Hematopoietic multipotent progenitor cell treated with erythropoietin and hydrocortisone succinate and interleukin-3 and kit ligand, for 8 days (in vitro differentiated cells): ENCODE data around the gene CACNA1B.

Experiments used
- DNase-seq: peaks from one replicate; pipeline ENCODE4 v3.0.0-alpha.2; 2015

CACNA1B gene

DNA sequence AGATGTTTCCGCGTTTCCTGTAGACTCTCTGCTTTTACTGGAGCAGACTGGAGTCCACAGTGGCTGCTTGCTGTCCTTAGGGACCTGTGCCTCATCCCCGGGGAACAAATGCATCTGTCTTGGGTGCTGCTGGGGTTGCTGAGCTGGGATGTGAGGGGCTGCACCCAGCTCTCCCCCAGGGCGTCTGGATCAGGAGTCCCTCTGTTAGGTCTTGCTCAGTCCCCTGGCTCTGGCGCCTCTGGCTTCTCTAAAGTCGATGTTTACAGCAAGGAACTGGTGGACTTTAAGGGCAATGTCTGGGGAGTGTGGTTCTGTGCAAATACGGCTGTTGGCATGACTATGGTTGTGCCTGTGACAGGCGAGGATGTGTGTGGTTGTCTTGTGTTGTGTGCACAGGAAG, 91.4 kb downstream of the CACNA1B start:
- DNase-seq: no peak

DNA sequence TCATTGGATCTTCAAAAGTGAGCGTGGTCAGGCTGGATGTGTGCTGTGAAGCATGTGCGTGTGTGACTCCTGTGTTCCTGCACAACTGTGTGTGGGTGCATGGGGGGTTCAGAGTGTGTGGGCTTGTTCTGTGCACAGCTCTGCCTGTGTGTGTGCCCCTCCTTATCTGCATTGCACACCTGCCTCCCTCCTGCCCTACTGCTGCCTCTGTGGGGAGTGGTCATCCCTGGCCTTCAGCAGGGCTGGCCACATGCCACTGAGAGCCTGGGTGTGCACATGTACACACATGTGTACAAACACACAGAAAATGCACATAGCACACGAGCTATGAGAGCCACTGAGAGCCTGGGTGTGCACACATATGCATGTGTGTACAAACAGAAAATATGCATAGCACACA, 92.1 kb downstream of the CACNA1B start:
- DNase-seq: no peak

DNA sequence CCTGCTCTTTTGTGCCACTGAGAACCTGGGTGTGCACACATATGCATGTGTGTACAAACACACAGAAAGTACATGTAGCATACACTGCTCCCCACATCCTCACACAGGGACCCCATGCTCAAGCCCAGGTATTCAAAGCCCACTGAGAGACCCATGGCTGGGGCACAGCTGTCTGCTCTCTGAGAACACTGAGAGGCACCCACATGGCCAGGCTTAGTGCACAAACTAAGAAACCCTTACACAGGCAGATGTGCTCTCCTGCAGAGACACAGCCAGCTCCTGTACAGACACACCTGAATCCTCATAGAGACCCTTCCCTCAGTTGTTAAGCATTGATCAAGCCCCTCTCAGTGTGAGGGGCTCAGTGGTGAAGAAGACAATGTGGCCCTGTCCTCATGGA, 92.5 kb downstream of the CACNA1B start:
- DNase-seq: no peak

DNA sequence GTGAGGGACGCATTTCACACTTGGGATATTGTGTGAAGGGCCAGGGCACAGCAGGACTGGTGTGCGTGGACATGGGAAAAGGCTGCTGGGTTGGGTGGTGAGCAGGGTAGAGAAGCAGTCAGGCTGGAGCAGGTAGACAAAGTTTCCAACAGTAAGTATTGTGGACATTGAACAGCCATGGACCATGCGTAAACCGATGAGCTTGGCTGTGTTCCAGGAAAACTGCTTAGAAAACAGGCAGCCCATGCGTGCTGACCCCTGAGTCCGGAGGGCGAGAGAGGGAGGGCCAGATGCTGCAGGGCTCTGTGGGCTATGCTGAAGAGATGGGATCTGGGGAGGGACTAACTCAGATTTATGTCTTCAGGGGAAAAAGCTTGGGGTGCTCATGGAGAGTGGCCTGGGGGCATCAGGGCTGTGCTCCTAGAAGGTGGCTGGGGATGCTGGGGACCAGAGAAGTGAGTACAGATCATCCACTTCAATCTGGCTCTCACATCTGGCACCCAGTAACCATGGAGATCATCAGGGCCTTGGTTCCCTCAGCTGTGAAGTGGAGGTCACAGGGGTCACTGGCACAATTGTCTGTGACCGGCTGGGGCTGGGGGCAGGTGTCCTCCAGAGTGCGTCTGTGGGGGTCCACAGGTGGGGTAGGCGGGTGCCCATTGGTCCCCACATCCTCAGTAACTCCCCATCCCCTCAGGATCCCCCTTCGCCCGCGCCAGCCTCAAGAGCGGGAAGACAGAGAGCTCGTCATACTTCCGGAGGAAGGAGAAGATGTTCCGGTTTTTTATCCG, 93.3 kb downstream of the CACNA1B start:
- no peak for DNase-seq

DNA sequence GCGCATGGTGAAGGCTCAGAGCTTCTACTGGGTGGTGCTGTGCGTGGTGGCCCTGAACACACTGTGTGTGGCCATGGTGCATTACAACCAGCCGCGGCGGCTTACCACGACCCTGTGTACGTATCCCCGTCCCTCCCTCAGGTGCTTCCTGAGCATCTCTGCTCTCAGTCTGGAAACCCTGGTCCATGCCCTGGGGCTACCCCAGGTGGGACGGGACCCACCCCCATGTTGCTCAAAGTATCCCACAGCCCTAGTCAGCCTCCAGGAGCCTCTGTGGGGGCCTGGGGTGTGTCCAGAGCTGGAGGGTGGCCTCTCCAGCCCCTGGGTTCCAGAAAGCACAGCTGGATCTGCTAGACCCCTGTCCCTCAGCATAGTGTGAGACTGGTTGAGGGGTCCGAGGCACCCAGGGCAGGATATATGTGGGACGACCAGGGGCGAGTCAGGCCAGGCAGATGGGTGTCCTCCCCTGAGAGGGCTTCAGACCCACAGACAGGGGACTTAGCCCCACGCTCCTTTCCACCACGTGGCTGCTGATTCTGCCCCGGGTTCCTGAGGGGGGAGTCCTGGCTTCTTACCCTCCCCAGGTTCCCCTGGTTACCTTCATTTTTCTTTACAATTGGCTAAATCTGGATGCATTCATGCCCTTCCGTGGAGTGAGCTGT, 94.0 kb downstream of the CACNA1B start:
- DNase-seq: no peak

DNA sequence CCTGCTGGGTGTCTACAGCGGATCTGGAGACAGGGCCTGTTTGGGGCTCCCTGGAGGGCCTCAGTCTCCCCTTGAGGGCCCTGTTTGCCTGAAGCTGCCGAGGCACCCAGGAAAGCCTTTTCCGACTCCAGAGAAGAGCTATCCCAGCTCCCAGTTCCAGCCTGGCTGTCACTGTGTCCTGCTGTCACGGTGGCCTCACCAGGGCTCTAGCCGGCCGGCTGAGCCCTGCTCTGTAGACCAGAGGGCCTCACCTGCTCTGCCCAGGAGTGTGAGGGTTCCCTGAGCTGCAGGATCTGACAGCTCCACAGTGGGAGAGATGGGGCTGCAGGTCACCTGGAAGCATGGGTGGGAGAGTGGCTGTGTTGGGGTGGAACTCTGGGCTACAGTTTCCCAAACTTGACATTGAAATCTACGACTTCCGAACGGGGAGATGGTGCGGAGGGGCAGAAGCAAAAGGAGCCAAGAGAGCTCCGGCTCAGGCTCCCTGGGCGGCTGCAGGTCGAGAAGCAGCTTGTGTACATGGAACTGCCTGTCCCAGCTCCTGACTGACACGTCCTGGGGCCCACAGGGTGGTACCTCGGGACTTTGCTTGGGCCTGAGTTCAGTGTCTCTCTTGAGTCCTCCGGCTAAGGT, 94.9 kb downstream of the CACNA1B start:
- DNase-seq: no peak

DNA sequence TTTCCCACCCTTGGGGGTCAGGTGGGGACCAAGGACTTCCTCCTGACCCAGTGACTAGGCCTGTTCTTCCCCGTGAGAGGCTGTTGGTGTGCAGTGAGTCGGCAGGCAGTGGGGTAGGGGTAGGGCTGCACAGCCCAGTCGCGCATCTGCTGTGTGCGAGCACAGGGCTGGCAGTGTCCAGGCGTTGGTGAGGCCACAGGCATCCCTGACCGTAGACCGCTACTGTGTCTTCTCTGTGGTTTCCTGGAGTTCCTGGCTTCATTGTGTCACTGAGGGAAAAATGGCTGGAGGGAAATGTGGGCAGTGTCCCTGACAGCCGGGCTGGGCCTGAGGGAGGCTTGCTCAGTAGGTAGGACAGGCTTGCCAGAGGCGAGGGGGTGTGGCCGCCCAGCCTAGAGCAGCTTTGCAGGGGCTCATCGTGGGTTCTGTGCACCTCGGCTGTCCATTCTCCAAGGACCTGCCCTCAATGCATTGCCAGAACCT, 95.4 kb downstream of the CACNA1B start:
- no peak for DNase-seq

DNA sequence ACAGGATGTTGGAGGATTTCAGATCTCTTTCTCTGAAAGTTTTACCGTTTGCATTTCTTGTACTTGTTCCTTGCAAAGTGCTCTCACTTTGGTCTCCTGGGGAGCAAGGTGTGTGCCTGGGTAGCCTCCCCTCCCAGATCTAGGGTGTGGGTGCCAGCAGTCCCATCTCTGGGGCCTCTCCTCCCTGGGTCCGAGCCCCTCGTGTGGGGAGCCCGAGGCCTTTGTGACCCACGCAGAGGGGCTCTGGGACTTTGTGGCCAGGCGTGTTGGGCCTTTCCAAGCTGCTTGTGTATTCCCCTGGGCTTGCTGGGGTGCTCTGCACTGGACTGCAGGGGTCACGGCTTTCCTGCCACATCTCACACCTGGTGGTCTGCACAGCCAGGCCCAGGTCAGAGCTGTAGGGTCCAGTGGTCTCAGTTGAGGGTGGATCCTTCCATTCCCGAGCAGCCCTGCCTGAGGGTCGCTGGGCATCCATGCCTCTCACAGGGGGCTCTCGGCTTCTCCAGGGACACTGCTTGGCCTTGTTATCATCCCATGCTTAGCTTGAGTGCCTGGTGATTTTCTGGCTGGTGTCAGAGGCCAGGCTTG, 96.3 kb downstream of the CACNA1B start:
- no peak for DNase-seq

DNA sequence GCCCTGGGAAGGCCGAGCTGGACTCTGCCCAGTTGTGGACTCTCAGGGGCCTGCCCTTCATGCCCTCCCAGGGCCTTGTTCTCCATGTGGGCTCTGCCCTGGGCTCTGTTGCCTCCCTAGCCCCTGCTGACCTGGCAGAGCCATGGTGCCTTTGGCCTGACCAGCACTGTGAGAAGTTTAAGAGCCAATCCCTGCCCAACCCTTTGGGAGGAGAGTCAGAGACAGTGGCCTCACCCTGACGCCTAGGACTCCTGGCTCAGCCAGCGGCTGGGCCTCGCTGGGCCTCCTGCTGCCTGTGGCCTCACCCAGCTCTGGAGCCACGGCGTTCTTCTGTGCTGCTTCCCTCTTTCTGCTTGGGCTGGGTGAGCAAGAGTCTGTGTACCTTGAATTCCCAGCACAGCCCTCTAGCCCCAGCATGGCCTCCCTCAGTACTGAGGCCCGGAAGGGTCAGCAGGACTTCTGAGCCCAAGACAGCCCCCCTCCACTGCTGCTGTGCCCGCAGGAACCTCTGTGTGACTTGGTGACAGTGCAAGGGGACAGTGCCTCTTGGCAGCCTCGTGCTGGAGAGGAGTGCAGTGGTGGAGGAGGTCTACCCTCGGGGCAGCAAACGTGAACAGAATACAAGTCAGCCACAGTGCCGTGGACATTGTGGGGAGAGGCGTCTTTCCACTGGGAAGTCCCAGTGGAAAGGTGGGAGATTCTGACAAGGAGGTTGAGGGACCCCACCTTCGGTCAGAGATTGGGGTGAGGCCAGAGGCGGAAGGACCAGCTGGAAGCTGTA, 97.4 kb downstream of the CACNA1B start:
- no peak for DNase-seq

DNA sequence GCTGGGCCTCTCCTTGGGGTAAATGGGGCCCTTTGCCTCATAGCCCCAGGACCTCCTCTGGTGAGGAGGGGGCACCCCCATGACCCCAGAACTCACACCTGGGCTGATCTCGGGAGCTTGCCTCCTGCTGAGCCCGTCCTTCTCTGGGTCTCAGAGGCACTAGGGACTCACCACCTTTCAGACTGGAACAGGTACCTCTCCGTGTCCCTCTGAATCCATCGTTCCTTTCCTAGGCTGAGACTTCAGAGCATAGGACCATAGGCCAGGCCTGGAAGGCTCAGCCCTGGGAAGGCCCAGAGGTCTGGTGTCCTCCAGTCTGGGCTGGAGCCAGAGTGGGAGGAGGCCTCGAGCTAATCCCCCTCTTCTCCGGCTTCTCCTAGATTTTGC, 97.9 kb downstream of the CACNA1B start:
- no peak for DNase-seq

DNA sequence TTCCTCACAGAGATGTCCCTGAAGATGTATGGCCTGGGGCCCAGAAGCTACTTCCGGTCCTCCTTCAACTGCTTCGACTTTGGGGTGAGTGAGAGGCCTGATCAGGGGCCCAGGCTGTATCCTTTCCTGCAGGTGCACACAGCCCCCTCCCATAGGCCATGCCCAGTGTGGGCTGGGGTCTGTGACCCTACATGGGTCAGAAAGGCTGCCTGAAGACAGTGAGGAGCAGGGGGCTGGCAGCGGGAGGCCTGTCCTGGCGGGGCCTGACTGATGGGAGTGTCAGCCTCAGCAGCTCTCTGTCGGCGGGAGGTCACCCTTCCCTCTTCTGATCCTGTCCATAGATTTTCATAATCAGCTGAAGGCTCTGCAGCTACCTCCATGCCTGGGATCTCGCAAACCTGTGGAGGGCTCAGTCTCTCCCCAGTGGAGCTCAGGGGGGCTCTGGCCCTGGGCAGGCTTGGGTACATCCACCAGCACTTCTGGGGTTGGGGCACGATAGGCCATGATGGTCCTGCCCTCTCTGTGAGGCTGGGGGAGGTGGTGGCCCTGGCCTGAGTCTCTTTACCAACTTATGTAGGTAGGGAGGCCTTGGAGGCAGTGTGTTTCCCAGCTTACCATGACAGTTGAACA, 98.5 kb downstream of the CACNA1B start:
- DNase-seq: no peak

DNA sequence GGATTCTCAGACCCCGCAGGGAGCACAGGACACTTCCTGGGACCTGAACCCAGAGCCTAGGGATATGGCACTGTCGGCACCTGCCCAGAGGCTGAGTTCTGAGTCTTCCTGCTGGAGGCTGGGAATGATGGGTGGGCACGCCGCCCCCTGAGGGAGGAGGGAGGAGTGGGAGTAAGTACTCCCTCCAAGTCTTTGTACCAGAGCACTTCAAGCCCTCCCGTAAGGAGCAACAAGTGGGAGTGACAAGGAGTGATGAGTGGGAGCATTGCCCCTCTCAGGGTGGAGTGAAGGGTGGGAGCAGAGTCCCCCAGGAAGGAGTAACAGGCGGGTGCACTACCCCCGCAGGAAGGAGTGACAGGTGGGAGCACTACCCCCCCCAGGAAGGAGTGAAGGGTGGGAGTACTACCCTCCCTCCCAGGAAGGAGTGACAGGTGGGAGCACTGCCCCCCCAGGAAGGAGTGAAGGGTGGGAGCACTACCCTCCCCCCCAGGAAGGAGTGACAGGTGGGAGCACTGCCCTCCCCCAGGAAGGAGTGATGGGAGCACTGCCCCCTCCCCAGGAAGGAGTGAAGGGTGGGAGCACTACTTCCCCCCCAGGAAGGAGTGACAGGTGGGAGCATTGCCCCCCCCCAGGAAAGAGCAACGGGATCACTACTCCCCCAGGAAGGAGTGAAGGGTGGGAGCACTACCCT, 100.1 kb downstream of the CACNA1B start:
- no peak for DNase-seq

DNA sequence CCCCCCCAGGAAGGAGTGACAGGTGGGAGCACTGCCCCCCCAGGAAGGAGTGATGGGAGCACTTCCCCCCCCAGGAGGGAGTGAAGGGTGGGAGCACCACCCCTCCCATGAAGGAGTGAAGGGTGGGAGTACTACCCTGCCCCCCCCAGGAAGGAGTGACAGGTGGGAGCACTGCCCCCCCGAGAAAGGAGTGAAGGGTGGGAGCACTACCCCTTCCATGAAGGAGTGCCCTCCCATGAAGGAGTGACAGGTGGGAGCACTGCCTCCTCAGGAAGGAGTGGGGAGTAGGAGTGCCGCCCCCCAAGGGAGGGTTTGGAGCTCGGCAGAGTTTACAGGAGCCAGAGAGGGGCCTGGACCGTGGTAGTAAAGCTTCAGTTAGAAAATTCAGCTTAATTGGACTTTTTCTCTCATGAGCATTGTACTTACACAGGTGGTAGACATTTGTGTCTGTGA, 100.7 kb downstream of the CACNA1B start:
- no peak for DNase-seq

DNA sequence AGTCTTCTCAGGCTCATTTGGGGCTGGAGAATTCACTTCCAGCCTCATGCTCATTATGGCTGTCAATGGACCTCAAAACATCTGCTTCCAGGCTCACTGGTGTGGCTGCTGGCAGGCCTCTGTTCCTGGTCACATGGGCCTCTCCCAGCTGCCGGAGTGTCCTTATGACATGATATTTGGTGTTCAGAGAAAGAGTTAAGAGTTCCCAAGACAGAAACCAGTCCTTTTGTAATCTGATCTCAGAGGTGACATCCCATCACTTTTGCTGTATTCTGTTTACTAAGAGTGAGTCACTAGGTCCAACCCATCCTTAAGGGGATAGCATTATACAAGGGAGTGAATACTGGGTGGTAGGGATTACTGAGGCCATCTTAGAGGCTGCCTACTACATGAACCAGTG, 104.6 kb downstream of the CACNA1B start:
- no peak for DNase-seq

DNA sequence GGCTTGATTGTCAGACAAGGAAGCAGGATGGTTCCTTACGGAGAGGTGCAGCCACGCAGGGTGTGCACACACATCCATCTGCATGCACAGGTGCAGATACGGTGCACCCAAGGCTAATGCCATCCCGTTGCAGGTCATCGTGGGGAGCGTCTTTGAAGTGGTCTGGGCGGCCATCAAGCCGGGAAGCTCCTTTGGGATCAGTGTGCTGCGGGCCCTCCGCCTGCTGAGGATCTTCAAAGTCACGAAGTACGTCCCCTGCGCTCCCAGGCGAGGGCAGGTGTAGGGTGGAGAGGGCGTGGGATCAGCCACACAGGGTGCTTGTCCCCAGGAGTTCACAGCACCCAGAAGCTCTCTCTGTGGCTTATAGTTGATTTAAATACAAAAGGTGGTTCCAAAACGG, 106.4 kb downstream of the CACNA1B start:
- no peak for DNase-seq

DNA sequence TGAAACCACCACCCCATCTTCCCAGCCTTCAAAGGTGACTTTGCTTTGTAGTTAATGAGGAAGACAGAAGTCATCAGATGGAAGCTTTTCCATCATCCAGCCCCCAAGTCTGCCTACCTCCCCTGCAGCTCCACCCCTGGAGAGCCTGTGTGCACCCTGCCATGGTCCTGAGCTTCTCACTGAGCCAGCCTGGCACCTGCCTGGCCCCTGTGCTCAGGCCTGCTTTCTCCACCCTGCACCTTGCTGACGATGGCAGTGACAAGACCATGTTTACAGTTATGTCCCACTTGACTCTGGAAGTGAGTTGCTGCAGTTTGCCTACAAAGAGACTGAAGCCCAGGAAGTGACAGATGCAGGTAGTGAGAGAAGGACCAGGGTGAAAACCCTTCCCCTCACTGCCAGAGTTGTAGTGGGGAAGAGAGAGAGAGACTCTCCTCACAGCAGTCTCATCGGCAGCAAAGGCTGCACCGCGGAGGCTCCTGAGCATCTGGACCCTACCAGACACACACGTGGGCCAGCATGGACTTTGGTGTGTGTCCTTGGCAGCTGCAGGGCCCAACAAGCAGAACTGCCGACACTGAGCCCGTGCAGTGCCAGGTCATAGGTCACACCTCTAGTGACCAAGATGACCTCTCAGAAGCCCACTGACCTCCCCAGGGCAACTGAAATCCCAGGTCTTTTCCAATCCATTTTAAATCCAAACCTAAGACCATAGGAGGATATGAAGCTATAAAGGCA, 107.1 kb downstream of the CACNA1B start:
- DNase-seq: no peak

DNA sequence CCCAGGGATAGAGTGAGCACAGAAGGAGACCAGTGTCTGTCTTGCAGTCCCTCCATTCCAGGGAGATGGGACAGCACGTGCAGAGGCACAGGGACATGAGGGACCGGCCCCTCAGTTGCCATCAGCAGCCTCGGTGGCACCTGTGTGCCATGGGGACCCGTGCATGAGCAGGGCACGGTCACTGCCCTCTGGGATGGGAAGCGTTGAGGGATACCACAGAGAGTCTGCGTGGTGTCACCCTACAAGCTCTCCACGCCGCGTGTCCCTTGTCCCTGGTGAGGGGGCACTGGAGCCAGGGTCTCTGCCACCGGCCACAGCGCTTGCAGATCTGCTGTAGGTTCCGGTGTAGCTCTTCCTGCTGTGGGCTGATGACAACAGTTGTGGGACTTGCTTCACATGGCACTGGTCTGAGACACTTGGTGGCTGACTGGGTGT, 108.1 kb downstream of the CACNA1B start:
- no peak for DNase-seq

DNA sequence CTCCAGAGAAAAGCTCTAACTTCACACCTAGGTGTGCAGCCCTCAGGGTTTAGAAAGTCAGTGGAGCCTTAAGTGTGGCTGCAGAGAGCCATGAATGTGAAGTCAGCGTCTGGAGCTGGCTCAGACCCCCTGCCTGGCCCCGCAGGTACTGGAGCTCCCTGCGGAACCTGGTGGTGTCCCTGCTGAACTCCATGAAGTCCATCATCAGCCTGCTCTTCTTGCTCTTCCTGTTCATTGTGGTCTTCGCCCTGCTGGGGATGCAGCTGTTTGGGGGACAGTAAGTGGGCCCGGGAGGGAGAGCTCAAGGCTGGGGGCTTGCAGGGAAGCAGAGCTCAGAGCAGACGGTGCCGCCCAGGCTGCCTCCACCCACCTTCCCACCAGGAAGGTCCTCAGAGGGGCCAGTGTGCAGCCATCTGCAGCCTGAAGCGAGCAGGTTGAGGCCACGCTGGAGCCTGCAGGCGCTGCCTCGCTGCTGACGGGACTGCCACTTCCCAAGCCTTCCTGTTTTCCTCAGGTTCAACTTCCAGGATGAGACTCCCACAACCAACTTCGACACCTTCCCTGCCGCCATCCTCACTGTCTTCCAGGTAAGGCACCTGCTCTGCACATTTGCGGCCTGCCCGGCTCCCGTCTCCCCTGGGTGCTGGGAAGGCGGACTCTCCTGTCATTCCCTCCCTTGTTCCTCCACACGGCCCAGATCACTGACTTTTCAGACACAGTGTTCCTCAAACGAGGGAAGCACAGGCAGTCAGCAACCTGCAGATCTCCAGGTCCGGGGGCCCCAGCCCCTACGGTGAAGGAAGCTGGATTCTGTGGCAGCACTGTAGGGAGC, 108.9 kb downstream of the CACNA1B start:
- no peak for DNase-seq

DNA sequence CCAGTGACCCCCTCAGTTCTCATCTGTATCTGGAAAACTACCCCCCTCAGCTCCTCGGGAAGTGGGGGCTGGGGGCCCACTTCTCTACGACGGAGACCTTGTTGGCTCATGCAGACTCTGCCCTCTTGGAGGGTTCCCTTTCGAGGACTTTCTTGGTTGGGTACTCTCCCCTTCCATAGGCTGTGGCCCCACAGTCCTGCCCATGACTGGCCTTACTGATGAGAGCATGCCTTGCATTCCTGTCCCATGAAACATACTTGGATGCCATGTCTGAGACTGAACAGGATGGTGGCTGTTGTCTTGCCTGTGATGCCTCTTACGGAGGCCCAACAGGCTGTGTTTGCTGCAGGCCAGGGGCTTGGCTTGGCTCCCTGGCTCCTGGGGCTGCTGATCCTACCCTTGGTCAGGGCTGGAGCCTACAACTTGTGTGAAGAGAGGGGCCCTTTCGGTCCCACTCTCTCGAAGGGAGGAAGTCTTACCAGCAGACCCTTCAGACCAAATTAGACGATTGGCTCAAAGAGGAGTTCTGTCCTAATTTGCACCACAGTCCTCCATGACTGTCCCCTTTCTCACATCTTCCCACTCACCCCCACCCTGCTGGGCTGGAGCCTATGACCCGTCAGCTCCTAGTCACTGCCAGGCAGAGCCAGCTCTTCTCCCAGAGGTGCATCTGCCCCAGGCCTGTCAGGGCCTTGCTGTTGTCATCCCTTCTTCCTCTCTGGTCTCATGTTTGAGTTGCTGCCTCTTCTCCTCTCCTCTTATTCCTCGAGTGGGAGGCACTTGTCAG, 109.9 kb downstream of the CACNA1B start:
- DNase-seq: no peak
